GM21528 (cell line): Measurements from ENCODE around the gene EPB41L4A.
A peak's percentile ranks its signal among the peaks of the same experiment; 100 is the strongest.

Experiments
- ATAC-seq: cut with Tn5 transposase; IDR thresholded peaks from one replicate; pipeline ENCODE4 v1.9.1; 2021; ENCODE audit warnings: mild to moderate bottlenecking, moderate library complexity; ENCODE audit not compliant: unreplicated experiment, low FRiP score

The EPB41L4A gene

GRCh38 chr5:112126982-112127381 lies 292.1 kb downstream of the EPB41L4A start:
- ATAC-seq = no peak

DNA sequence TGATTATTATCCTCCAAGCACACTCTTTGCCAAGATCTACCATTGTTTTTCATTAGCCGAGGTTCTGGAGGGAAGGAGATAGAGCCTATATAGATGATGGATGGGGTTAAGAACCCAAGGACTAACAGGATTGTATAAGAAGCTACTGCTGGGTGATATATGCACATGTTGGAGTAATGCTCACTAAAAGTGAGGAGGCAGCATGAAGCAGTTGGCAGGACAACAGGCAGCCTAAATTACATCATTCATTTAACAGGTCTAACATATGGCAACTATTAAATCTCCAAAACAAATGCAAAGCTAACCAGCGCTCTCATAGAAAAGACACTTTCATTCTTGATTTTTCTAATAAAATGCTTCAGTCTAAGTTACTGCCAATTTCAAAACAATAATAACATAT lies 293.2 kb downstream of the EPB41L4A start:
- ATAC-seq = no peak

DNA sequence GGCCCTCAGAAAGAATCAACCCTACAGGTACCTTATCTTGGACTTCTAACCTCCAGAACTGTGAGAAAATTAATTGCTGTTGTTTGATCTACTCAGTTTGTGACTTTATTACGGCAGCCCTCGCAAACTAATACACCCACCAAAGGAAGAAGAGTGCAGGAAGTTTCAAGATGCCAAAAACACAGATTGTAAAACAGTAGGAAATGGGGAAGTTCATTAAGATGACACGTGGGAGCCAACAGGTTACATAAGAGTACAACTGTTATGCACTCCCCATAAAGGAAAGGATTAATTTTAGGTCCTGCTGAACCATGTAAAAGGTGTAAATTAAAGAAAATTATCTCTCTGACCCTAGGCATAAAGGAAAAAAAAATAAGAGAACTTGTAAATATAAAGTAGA lies 294.3 kb downstream of the EPB41L4A start:
- ATAC-seq = no peak

DNA sequence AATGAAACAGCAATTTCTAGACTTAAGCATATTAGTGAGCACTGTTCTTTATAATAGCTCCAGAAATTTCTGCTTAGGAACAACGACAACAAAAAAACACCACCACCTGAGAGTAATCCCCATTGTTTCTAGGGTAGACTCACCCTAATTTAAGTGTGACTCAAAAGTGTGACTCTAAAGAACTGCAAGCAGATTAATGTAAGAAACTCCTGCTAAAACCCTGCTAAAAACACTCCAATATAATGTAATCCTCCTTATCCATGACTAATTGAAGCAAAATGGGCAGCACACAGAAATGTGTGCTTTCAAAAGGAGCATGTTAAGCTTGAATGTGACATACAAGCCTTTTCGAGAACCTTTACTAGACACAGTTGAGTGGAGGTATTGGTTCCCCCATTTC lies 296.0 kb downstream of the EPB41L4A start:
- ATAC-seq = no peak

- ATAC-seq = no peak
Observed at GRCh38 chr5:112122353-112122752, 296.7 kb downstream of the EPB41L4A start.

GRCh38 chr5:112121258-112121657 lies 297.8 kb downstream of the EPB41L4A start:
- ATAC-seq = no peak

GRCh38 chr5:112119969-112120368 lies 299.1 kb downstream of the EPB41L4A start:
- no peak for ATAC-seq

DNA sequence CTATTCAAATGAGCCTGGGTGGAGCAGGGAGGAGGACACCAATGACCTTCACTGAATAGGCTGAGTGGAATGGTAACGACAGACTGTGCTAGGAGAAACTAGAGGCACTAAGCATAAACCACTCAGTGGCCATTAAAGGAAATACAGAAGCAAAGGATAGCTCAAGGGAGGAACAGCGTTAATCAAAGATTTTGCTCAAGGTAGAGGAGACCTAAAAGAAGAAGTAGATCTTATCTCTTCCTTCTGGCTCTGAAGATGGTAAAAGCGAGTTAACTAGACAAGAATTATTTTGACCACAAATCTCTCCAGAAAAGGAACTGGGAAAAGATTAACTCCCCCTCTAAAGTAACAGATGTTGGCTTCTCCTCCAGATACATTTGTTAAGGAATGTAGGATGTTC lies 299.6 kb downstream of the EPB41L4A start:
- ATAC-seq = no peak

DNA sequence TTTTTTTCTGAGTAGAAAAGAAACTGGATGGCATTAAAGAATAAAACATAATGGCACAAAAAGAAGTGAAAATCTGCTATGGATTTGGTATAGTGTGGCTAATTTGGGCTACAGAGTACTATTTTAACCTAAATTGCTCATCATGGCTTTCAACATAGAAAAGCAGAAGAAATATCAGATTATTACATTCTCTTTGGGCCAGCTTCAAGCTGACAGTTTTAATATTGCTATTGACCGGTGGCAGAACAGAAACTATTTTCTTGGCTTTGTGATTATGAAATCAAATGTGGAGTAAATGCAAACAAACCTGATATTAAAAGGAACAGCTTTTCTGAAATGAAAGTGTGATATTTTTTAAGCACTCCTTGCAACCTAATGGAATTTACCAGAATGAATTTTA lies 301.5 kb downstream of the EPB41L4A start:
- no peak for ATAC-seq

DNA sequence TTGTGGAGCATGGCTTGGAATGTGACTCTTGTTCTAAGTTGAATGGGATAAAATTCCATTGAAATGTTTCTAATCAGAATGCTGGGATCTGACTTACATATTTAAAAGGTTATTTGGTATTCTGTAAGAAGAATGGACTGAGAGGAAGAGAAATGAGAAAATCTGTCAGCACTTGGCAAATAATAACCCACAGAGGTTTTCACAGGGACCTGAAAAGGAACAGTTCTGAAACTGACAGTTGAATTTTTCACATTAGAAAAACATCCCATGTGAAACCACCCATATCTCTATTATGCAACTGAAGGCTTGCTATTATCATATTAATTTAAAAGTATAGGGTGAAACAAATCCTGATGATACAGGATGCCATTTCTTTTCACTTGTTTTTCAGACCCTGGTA lies 302.7 kb downstream of the EPB41L4A start:
- peak; percentile 70 for ATAC-seq

- no peak for ATAC-seq
Observed at GRCh38 chr5:112113565-112113964, 305.5 kb downstream of the EPB41L4A start.
